HG03558 (cell line): ENCODE results near the gene GOLGA2.
"Not testable (repeated sequence)": the region's sequence is repeated elsewhere in the genome, so short reads cannot be mapped to it uniquely, and the experiment has no call there.

Experiments
- ATAC-seq: cut with Tn5 transposase; IDR thresholded peaks from one replicate; pipeline ENCODE4 v1.9.1; 2021; ENCODE audit warnings: moderate number of reproducible peaks; ENCODE audit not compliant: unreplicated experiment; ENCODE audit errors: extremely low read depth

Gene GOLGA2

DNA sequence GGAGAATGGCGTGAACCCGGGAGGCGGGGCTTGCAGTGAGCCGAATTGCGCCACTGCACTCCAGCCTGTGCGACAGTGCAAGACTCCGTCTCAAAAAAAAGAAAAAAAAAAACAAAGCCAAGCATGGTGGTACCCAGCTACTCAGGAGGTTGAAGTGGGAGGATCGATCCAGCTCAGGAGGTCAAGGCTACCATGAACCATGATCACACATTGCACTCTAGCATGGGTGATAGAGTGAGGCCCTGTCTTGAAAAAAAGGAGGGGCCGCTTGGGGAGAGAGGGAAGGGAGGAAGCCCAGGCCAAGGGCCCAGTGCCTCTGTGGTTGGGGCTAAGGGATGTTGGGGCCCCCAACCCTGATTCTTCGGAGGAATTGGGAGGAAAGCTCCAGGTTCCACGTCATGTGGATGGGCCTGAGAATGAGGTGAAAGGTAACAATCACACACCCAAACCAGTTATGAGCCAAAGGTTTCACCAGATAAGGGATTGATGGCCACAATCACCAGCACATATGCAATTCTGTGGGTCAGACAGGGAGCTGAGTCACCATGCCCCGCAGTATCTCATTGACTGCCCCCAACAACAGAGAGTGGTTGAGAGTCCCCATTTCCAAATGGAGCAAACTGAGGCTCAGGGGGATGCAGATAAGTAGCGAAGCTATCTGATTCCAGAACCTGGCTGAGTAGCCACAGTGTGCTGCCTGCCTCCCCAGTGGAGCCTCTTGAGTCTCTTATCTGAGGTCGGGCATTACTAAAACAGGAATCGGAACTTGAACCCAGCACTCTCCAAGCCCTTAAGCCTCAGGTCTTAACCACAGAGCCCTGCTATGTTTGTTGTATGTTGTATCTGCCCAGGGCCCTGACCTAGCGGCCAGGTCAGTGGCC, 20.8 kb upstream of the GOLGA2 start:
- no peak for ATAC-seq

- no peak for ATAC-seq
Observed at GRCh38 chr9:128294142-128294541, 18.3 kb upstream of the GOLGA2 start.

DNA sequence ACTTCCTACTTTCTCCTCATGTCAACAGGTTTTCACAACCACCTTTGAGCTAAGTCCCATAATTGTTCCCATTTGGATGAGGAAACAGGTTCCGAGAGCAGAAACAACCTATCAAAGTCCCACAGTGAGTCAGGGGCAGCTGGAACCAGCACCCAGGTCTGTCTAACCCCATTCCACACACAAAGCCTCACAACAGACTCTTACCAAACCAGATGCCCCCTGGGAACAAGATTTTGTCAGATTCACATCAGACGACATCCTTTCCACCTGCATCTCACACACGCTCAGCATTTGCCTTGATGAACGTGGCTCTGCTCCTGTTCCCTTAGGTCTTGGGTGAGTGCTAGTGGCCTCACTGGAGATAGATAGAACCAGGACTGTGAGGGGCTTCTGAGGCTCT, 17.3 kb upstream of the GOLGA2 start:
- ATAC-seq: no peak

DNA sequence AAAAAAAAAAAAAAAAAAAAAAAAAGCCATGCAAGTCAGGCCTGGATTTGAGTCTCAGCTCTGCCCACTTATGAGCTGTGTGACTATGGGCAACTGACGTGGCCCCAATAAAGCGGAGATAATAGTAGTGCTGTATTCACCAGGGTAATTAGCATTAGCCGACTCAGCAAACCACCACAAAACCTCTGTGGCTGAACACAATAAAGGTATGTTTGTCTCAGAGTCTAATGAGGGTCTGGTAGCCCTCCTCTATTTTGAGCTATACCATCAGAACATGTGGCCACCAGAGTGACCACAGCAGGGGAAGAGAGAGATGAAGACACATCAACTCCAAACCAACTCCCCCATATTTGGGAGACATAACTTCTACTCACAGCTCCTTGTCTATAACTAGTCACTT, 16.2 kb upstream of the GOLGA2 start:
- ATAC-seq: no peak

DNA sequence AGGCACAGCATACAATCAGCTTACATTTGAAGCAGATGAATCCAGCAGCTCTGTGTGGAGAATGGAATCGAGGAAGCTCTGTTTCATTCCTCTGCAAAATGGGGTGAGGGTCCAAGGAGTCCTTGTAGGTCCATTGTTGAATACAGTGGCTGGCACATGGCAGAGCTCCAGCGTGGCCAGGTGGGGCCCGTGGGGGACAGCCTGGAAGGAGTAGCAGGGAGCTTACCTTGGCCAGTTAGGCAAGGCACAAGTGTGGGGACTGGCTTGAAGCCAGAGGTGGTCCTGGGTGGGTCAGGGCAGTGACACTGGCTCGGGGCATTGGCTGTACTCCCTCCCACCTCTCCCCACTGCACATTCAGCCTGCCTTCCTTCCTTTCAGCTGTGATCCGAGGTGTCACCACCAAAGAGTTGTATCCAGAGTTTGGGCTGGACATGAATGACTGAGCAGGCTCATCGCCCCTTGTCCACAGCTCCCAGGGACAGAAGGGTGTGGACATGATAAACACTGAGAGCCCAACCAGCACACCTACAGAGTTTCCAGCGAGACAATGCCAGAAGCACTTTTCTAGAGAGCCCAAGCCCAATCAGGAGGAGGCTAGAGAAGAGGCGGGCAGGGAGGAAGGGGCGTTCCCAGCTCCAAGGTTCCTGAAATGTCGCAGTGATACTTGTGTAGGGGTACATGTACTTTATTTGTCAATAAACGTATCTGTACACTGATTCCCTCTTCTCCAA, 12.6 kb upstream of the GOLGA2 start:
- no peak for ATAC-seq

DNA sequence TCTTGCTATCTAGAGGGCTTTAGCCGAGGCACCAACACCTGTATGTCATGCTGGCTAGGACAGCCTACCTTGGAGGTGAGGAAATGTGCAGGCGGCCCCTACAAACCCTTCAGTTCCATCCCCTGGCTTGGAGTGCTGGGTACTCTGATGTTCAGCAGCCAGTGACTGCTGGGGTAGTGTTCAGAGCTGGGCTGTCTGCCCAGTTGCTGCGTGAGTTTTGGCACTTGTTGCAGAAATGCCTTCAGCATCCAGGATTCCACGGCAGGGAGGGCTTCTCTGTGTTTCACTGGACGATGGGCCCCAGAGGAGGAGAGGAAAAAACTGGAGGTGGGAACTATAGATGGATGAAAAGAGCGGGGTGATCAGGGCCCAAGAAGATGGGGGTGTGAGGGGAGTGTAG, 10.6 kb upstream of the GOLGA2 start:
- ATAC-seq: no peak

GRCh38 chr9:128285033-128285784, 9.4 kb upstream of the GOLGA2 start:
- no peak for ATAC-seq

DNA sequence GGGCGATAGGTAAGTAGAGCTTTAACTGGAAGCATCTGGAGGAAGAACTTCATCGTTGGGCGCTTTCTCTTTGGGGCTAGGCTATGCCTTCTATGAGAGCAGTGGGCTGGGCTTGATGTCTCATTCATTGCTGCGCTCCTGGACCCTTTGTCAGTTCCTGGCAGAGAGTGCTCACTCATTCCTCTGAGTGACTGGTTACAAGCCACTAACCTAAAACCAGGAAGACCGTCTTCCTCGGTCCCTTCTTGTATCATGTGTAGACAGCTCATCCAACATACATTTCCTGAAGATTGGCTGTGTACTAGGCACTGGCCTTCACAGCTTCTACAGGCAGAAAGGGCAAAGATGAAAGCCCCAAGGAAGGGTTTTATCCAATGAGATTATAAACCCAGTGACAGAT, 6.7 kb upstream of the GOLGA2 start:
- ATAC-seq: no peak

DNA sequence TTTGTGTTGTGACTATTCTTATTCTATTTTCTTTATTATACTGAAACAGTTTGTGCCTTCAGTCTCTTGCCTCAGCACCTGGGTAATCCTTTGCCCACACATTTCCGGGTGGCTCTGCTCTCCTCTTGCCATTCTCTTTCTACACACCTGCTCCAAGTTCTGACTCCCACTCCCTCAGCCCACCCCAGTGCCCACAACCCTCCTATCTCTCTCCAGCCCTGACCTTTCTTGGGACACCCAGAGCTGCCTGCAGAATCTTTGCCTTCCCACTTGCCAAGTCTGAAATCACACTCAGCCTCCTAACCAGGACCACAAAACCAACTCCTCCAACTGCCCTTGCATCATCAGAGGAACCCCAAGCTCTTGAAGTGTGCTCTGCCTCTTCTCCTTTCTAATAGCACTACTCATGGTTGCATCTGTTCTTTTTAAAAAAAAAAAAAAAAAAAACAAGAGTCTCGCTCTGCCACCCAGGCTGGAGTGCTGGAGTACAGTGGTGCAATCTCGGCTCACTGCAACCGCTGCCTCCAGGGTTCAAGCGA, 4.3 kb upstream of the GOLGA2 start:
- ATAC-seq: no peak

DNA sequence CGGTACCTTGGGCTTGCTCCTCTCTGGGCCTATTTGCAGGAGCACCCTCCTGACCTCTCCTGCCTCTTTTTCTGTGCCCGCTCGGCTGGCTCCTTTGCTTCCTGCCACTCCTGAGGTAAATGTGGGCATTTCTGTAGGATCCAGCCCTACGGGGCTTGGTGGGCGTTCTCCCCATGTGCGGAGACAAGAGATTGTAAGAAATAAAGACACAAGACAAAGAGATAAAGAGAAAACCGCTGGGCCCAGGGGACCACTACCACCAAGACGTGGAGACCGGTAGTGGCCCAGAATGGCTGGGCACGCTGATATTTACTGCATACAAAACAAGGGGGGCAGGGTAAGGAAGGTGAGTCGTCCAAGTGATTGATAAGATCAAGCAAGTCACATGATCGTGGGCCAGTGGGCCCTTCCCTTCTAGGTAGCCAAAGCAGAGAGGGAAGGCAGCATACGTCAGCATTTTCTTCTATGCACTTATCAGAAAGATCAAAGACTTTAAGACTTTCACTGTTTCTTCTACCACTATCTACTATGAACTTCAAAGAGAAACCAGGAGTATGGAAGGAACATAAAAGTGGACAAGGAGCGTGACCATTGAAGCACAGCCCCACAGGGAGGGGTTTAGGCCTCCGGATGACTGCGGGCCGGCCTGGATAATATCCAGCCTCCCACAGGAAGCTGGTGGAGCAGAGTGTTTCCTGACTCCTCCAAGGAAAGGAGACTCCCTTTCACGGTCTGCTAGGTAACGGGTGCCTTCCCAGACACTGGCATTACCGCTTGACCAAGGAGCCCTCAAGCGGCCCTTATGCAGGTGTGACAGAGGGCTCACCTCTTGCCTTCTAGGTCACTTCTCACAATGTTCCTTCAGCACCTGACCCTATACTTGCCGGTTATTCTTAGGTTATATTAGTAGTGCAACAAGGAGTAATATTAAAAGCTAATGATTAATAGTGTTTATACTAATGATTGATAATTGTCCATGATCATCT, 3.6 kb upstream of the GOLGA2 start:
- ATAC-seq: not testable (repeated sequence)

- ATAC-seq: no peak
Observed at GRCh38 chr9:128276574-128277270, 915 bp upstream of the GOLGA2 start.

- peak; percentile 97 for ATAC-seq
Observed at GRCh38 chr9:128276008-128276573, 284 bp upstream of the GOLGA2 start, which contains the start of gene SWI5. Gene SWI5, plus strand, starts transcription at chr9:128276276.

DNA sequence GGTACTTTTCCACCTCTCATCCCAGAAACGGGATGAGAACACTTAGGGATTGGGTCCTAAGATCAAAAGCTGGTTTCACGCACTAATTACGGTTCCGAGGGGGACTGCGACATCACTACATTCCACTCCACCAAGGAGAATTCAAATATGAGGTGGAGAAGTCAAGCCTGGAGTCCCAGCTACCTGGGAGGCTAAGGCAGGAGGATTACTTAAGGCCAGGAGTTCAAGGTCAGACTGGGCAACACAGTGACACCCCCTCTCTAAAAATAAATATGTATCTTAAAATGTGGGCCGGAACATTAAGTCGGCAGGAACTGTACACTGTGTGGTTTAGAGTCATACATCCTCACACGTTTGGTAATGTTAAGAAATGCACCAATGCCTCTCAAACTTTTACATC, 1.6 kb downstream of the GOLGA2 start:
- no peak for ATAC-seq

- no peak for ATAC-seq
Observed at GRCh38 chr9:128271512-128271911, 4.3 kb downstream of the GOLGA2 start.

GRCh38 chr9:128271112-128271511, 4.7 kb downstream of the GOLGA2 start:
- ATAC-seq: no peak

DNA sequence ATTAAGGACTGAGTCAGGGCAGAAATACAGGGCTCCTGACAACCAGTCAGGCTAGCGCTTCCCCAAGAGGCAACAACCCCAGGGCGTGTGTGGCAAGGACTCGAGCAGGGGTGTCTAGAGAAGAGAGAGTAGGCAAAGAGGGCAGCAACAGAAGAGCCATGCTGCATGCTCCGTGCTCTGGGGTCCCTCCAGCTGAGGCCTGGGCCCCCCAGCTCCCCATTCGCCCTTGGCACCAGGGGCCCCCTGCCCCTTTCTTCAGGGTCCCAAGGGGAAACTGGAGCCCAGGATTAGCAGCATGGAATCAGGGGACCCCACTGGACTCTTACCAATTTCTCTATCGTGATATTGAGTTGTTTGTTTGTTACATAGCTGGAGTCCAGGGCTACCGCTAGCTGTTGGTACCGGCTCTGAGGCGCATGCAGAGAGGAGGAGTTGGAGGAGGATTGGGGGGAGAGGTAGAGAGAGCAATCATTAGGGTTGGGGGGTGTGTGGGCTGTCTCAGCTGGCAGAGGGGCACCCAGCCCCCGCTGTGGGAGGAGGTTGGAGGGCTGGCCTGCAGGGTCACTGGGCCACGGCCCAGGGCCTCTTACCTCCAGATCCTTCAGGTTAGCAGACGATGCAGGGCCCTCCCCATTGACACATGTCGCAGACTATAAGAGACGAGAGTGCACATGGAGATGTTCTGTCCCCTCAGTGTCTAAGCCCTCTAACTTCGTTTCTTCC, 8.8 kb downstream of the GOLGA2 start:
- no peak for ATAC-seq

DNA sequence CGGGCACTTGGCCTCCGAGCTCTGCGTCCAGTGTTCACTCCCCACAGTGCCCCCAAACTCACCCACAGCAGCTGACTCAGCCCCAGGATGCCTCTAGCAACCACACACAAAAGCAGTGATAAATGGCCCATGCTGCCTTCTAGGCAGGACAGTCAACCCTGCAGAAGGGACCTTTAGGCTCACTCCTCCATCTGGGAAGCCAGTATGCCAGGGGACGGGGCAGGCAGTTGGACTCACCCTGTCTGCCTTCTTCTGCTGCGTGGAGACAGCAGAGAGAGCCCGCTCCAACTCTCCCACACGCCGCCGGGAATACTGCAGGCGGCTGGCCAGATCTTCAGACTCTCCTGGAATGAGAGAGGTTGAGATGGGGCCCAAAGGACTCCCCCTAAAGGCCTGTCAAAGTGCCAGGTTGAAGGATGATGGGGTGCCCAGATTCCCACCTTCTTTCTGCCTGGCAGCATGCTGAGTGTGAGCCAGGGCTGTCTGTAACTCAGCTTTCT, 10.4 kb downstream of the GOLGA2 start:
- no peak for ATAC-seq

GRCh38 chr9:128262687-128263086, 13.1 kb downstream of the GOLGA2 start:
- ATAC-seq: no peak
